Globus pallidus (tissue), 1 donor: ENCODE data around the gene UNC13B.
"Not testable (repeated sequence)": the region's sequence is repeated elsewhere in the genome, so short reads cannot be mapped to it uniquely, and the experiment has no call there.

Experiments used
- DNase-seq: peaks from one replicate; pipeline ENCODE4 v3.0.0-alpha.2; 2015; ENCODE audit warnings: low spot score

UNC13B gene

DNA sequence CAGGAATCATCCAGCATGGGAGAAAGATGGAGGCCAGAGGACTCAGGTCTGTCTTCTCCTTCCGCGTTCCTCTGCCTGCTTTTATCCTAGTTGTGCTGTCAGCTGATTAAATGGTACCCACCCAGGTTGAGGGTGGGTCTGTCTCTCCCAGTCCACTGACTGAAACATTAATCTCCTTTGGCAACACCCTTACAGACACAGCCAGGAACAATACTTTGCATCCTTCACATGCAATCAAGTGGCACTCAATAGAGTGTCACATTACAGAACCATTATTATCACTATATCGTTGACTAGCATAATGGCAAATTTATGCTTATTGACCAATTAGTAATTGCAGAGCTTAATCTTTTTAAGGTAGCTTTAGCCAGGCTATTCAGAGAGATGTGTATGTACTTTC is 64.8 kb downstream of the UNC13B start:
- DNase-seq: no peak

DNA sequence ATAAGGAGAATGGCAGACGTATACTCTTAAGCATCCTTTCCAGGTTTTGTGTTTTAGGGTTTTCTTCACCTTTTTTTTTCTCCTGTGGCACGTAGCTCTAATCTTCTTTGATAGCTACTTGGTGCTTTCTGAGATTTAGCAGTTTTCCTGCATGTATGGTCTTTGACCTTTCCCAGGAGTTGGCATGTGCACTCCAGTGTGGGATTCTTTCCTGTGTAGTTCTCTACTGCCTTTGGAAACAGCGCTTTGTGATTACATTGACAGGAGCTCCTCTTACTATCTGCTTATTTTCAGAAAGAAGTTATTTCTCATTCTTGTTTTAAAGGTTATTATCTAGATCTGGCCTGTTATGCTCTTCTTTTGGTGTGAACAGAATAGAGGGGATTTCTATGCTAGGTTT is 65.5 kb downstream of the UNC13B start:
- DNase-seq: no peak

GRCh38 chr9:35229066-35229778 is 67.4 kb downstream of the UNC13B start:
- no peak for DNase-seq

GRCh38 chr9:35229779-35230143 is 68.0 kb downstream of the UNC13B start:
- DNase-seq: no peak

- no peak for DNase-seq
These were observed 71.2 kb downstream of the UNC13B start for GRCh38 chr9:35232867-35233544.

DNA sequence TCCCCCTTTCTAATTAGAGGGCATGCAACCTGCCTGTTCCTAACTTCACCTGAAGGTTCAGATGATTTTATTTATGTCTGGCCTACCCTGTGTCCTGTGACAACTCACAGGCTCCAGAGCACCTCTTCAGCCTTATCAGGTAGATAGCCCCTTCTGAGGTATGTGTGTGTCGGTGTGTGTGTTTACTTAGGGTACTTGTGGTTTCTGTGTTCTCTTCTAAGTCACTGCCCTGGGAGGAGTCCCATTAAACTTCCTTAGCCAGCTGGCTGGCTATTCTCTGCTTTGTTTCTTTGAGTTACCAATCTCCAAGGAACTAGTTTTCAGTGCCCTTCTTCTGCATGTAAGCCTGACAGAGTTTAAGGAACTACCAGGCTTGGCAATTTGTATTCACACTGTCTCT is 74.9 kb downstream of the UNC13B start:
- DNase-seq: no peak

DNA sequence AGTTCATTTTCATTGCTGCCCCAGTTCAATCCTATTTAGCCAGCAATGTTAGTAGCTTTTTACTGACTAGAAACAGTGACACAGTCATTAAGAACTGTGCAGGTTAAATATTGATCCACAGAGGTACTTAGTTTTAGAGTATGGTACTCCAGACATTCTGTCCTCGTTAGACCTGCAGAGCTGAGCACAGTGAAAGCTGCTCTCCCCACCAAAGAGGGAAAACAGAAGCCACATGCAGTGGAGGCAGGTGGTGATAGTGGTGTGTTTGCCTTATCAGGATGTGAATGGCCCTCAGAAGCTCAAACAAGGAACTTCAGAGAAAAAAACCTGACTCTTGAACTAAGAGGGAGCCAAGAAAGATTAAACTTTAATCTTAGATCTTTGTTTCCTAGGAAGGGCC is 75.5 kb downstream of the UNC13B start:
- no peak for DNase-seq

DNA sequence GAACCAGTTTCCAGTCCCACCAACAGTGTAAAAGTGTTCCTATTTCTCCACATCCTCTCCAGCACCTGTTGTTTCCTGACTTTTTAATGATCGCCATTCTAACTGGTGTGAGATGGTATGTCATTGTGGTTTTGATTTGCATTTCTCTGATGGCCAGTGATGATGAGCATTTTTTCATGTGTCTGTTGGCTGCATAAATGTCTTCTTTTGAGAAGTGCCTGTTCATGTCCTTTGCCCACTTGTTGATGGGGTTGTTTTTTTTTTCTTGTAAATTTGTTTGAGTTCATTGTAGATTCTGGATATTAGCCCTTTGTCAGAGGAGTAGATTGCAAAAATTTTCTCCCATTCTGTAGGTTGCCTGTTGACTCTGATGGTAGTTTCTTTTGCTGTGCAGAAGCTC is 84.1 kb downstream of the UNC13B start:
- not testable (repeated sequence) for DNase-seq

GRCh38 chr9:35253075-35253474 is 91.3 kb downstream of the UNC13B start:
- DNase-seq: no peak

DNA sequence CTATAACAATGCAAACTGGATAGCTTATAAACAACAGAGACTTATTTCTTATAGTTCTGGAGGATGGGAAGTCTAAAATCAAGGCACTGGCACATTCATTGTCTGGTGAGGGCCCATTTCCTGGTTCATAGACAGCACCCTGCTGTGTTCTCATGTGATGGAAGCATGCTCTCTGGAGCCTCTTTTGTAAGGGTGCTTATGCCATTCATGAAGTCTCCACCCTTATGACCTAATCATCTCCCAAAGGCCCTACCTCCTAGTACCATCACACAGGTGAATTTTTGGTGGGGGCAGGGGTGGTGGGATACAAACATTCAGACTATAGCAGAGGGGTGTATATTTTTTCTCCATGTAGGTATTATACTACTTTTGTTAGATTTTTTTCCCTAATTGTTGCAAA is 92.4 kb downstream of the UNC13B start:
- DNase-seq: no peak

GRCh38 chr9:35254984-35255857 is 93.4 kb downstream of the UNC13B start:
- no peak for DNase-seq

DNA sequence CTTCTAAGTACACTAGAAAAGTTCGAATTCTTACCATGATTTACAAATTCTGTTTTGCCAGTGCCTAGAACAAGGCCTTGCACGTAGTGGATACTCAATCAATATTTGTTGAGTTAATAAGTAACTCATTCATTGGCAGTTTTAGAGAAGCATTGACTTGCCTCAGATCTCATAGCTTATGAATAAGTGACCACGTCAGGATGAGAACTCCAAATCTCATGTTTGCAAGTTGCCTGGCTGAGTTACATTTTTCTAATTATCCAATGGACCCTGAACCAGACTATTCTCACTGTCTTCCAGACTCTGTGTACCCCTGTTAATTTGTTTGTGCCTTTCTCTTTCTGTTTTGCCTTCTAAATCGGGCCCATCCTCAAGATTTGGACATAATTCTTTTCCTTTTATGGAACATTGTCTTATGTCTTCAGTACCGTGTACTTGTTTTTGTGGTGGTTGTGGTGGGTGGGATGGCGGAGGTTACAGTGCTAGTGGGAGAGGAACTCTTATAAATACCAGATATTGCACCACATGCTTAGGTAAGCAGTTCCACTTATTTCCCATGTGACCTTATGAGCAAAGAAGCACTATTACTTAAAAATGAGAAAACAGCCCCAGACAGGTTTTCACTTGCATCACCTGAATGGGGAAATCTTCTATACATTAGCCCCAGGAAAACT is 96.3 kb downstream of the UNC13B start:
- DNase-seq: no peak

DNA sequence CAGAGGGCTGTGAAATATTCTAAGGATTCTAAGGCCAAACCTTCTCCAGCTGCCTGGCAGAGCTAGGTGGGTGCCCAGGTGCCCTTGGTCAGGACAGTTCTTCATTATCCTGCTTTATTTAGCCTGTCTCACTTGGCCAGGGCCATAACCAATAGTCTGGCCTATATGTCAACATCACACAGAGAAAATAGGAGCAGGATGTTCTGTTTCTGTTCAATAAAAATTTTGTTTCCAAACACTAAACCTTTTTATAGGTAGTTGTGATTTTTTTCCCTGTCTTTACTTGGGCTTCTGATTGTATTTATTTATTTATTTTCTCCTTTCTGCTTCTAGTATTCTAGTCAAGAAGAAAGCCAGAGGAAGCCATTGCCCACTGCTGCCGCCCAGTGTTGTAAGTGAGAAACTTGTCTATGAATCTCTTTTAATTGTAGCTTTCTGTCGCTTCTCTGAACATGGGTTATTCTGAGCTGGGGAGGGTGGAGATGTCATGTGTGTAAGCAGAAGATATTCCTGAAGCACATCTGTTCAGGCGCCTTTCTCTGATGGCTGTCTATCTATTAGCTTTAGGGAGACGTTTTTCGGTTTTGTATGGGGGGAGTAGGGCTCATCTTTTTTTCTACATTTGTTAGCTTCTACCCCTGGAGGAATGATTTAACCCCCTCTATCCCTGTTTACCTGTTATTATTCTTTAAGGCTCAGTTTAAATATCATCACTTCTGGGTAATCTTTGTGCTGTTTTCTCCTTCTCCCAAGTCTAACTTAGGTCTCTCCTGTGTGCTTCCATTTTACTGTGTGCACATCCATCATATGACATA is 97.1 kb downstream of the UNC13B start:
- DNase-seq: peak; percentile 78

- no peak for DNase-seq
These were observed 98.4 kb downstream of the UNC13B start for GRCh38 chr9:35260186-35260585.

- no peak for DNase-seq
These were observed 100.3 kb downstream of the UNC13B start for GRCh38 chr9:35262064-35262463.

GRCh38 chr9:35267710-35268109 is 105.9 kb downstream of the UNC13B start:
- no peak for DNase-seq

DNA sequence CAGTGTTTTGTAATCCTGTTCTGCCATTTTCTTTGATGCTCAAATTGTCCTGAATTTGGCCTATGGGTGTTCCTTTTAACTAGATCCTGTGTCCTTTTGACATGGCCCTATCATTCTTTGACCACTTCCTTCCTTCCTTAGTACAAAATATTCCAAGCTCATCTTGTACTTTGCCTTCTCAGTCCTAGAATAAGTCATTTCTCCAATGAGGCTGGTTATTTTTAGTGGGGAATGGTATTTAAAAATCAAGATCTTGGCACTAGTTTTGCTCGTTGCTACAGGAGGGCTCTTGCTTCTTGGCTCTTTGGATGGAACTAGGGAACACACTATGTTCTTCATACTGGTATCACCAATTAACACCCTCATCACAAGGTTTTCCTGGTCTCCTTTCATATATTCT is 108.1 kb downstream of the UNC13B start:
- DNase-seq: no peak

- DNase-seq: no peak
These were observed 109.8 kb downstream of the UNC13B start for GRCh38 chr9:35271637-35272036.

DNA sequence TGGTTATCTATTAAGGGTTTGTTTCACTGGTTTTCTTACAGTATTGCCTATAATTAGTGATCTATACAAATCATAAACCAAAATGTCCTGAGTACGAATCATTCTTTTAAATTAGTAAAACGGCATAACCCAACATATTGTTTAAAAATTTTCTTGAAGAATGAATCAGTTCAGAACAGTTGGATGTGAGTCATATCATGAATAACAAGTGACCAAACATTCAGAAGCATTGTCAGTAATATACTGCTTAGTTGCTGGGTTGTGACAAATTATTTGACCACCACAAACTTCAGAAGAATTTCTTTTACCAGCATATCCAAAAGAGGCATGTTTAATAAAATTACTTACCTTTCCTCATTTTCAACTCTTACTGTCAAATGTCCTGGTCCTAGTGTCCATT is 111.2 kb downstream of the UNC13B start:
- no peak for DNase-seq

DNA sequence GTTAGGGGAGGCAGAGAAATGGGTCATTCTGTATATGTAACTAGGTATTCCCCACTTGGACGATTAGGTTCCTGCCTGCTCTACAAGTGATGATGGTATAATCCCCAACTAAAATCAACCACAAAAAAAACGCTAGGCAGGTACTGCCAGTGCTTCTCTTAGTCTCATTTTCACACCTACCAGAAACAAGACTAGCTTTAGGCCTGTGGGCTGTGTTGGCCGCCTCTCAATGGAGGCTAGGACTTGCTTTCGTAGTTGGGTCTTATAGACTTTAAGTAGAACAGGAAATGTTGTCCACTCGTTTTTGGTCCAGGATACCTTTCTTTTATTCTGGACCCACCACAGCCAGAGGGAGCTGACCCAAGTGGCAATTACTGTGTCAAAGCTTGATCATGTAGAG is 111.8 kb downstream of the UNC13B start:
- DNase-seq: no peak

- DNase-seq: no peak
These were observed 113.2 kb downstream of the UNC13B start for GRCh38 chr9:35274993-35275392.

DNA sequence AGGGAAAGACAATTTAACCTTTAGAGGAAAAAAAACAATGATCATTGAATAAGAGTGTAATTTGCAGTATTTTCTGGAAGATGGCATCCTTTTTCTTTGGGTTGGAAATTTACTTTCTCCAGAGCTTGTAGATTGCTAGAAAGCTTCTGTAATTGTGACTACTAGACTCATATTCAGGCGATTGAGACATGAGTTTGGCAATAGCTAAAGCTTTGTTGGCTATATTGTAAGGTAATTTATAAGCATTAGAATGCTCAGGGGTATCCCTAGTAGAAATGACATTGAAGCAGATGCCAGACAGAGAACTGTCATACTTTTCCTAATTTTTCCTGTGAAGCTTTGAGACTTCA is 115.3 kb downstream of the UNC13B start:
- DNase-seq: peak; percentile 35
